GM19351 (cell line): ENCODE data around the gene NFAT5.
"Not testable (repeated sequence)": the region's sequence is repeated elsewhere in the genome, so short reads cannot be mapped to it uniquely, and the experiment has no call there.

Experiments used
- ATAC-seq: cut with Tn5 transposase; IDR thresholded peaks from one replicate; pipeline ENCODE4 v1.9.1; 2021; ENCODE audit warnings: mild to moderate bottlenecking, moderate library complexity; ENCODE audit not compliant: unreplicated experiment

NFAT5 gene

DNA sequence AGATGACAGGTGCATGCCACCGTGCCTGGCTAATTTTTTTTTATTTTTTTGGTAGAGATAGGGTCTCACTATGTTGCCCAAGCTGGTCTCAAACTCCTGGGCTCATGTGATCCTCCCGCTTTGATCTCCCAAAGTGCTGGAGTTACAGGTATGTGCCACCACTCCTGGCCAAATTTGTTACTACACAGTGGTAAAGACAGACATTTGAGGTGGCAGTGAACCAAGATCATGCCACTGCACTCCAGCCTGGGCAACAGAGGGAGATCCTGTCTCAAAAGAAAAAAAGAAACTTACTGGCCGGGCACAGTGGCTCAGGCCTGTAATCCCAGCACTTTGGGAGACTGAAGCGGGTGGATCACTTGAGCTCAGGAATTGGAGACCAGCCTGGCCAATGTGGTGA, 163.3 kb downstream of the NFAT5 start:
- ATAC-seq = not testable (repeated sequence)

GRCh38 chr16:69731280-69731679, 165.5 kb downstream of the NFAT5 start:
- not testable (repeated sequence) for ATAC-seq

DNA sequence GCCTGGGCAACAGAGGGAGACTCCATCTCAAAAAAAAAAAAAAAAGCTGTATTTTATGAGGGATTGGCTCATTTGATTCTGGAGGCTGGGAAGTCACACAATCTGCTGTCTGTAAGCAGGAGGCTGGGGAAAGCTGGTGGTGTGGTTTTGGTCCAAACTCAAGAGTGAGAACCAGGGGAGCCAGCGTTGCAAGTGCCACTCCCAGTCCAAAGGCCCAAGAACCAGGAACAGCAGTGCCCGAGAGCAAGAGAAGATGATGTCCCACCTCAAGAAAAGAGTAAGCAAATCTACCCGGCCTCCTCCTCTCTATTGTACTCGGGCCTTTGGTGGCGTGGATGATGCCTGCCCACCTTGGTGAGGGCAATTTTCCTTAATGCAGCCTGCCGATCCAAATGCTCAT, 166.3 kb downstream of the NFAT5 start:
- no peak for ATAC-seq

GRCh38 chr16:69741519-69741918, 175.8 kb downstream of the NFAT5 start:
- no peak for ATAC-seq

DNA sequence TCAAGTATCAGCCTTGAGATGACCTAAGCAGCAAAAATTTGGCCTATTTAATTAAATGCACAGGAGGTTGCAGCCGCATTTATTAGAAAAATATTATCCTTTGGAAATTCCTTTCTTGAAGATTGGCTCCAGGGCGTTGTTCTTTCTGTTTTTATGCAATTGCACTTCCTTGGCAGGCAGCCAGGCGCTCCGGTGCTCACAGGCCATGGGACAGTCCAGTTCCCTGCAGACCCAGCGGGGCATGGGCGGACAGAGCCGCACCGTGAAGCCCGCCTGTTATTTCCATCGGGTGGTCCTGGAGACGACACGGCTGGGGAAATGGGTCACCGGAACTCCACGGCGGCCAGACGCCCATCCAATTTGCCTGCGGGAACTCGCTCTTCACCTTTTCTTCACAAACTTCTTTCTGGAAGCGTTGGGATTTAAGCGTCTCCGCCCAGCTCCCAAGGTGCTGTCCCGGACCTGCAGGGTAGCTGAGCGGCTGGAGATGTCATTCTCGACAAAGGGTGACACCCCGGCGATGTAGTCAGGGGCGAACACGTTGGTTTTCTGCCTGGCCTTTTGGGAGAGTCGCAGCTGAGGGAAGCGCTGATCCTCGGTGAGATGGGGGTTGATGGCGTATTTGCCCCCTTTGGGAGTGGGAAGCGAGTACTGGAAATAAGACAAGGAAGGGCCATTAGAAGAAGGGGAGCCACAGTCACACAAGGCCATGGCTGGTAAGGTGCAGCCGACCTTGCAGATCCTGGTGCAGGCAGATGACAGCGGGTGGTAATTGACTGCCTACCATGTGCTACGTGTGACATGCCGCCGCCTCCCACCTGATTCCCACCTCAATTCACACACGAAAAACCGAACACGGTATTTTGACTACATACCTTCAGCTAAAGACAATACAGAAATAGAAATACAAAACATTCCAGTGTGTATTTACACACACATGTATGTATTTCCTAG, 176.5 kb downstream of the NFAT5 start:
- ATAC-seq = no peak

- no peak for ATAC-seq
Measured at GRCh38 chr16:69744363-69745231, 178.8 kb downstream of the NFAT5 start.

DNA sequence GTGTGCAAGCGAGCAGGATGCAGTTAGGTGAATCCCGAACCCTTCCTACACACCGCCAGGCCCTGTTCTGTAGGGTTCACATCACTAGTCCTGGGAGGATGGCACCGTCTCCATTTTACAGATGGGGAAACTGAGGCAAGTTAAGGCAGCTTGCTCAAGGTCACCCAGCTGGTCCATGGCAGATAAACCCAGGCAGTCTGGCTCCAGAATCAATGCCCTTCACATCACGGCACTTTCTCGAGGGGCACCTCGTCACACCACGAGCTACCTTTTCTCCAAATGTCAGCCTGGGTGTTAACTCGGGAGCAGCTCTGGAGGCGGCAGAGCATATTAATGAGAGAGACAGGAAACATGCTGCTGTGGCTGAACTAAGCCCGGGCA, 179.5 kb downstream of the NFAT5 start:
- no peak for ATAC-seq

- ATAC-seq = no peak
Measured at GRCh38 chr16:69745959-69746358, 180.2 kb downstream of the NFAT5 start.

GRCh38 chr16:69747115-69747514, 181.3 kb downstream of the NFAT5 start:
- no peak for ATAC-seq

DNA sequence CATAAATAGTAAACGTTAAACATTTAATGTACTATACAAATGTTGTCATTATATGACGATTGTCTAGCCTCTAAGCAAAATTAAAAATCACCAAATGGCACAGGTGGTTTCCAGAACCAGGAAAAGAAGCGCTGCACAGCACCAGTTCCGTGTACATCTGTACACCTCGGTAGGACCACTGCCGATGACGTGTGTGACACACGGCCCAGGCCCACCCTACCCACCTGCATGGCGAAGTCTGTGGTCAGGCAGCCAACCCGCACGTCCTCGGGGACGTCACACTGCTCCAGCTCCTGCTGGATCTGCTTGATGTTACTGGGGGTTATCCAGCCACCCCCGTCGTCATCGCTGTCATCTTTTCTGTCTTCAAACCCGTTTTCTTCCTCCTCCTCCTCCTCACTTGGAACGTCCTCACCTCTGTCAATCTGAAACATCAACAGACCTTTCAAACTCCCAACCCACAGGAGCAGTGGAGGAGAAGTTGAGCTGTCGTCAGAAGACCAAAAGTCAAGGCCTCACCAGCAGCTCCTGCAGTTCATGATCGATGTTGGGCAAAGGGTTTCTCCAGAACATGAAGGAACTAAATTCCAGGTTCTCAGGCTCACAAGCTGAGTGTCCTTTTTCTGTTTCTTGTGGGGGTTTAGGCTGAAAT, 183.1 kb downstream of the NFAT5 start:
- ATAC-seq = no peak

- no peak for ATAC-seq
Measured at GRCh38 chr16:69754143-69754468, 188.3 kb downstream of the NFAT5 start.
